LNCAP (cell line): ENCODE measurements around the gene EPHA4.

ENCODE experiments used
- CTCF ChIP-seq: fragments of 450-650 bp; IDR thresholded peaks from 2 replicates; pipeline ENCODE4 v1.5.1; 2017; ENCODE audit warnings: mild to moderate bottlenecking

Gene EPHA4

GRCh38 chr2:221399183-221399582, 172.9 kb downstream of the EPHA4 start:
- no peak for TF ChIP-seq CTCF

DNA sequence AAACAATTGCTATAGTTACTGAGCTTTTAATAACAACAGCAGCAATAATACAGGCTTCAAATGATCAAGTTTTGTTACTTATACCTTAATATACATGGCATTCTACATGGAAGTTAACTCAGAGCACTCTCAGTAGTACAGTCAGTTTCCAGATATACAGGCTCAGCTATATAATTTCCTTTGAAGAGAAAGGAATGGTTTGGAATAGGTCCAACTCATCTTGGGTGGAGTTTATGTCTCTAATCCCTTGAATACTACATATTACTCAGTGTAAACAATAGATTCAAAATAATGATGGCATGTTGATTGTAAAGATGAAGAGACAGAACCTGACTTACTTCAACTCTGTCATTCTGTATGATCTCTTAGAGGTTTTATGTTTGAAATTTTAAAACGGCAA, 174.9 kb downstream of the EPHA4 start:
- TF ChIP-seq CTCF: no peak

DNA sequence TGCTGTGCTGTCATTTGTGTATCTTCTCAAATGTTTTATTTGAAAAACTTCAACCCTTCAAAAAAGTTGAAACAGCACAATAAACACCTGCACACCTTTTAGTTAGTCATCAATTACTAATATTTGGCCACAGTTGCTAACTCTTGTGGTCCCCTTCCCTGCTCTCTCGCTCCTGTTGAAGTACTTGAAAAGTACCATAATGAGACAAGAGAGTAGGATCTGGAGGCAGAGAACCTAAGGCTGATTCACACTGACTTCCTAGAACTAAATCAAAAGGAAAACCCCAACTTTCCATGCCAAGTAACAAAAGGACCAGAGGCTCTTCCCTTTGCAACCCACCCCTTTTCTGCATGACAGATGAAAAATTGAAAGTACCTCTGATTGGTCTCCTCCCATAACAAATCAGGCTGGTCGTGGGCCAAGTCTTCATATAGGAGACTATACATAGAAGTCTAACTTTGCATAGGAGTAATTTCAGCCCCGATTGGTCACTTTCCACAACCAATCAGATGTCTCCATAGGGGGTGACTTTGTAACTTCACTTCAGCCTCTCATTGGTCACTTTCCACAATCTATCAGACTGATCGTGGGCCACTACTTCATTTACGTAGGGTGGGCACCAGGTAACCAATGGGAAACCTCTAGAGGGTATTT, 179.7 kb downstream of the EPHA4 start:
- TF ChIP-seq CTCF: no peak

- no peak for TF ChIP-seq CTCF
These were observed 181.2 kb downstream of the EPHA4 start for GRCh38 chr2:221390878-221391277.

GRCh38 chr2:221389904-221390303, 182.2 kb downstream of the EPHA4 start:
- TF ChIP-seq CTCF: no peak

DNA sequence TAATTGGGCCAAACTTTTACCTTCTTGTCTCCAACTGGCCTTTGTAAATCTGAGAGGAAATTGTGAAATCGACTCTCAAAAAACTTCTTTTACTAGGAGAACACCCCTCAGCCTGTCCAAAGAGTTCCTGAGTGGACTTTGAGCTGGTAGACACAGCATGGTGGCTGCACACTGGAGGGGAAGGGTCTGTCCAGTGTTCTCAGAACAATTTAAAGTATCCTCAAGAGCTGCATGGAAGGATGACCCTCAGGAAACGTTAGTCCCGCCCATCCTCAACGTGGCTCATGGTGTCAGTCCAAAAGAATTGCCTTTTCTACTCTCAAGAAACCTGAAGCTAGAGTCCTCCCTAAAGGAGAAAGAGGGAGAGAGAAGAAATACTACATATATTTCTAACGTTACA, 182.7 kb downstream of the EPHA4 start:
- no peak for TF ChIP-seq CTCF

GRCh38 chr2:221388891-221389290, 183.2 kb downstream of the EPHA4 start:
- TF ChIP-seq CTCF: no peak

DNA sequence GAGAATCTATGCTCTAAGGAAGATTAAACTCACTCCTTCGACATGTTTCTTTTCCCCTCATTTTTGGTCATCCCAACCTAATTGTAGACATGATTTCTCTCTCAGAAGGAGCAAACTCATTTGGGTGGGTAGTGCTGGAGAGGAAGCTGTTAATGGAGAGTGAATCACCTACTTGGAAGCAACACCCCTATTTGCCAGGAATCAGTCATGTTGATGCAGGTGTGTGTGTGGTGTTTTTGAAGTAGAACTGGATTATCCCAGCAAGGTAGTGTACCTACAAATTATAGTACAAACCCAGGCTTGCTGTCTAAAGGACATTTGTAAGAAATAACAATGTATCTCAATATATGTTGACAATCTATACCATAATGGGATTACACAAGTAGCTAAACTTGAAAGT, 186.4 kb downstream of the EPHA4 start:
- TF ChIP-seq CTCF: no peak
